ENCODE measurements around the gene GADD45G.

The GADD45G gene

GRCh38 chr9:89628601-89629000 lies 23.8 kb downstream of the GADD45G start:
- H3K9me3 ChIP-seq: no peaks in the 10 kb centered on the region
- H3K4me2 ChIP-seq: no peak overlapping the region
- H3K27me3 ChIP-seq: peaks cover 13% of the 10 kb centered on the region; the same call in 1 of the 2 replicates
- peaks cover 9% of the 10 kb centered on the region; the same call in 1 of the 2 replicates for H3K4me1 ChIP-seq
- no peak overlapping the region for H3K4me3 ChIP-seq
- no peaks in the 10 kb centered on the region for H3K36me3 ChIP-seq
- no peaks in the 10 kb centered on the region for H4K20me1 ChIP-seq
- TF ChIP-seq Cebpa-rat (IDR thresholded peaks at IDR 0.05): no peak
- H3K27ac ChIP-seq: no peak overlapping the region
- no peak overlapping the region for H3K9ac ChIP-seq

GRCh38 chr9:89629081-89629976 lies 24.5 kb downstream of the GADD45G start:
- no peak overlapping the region for H3K9ac ChIP-seq
- no peak overlapping the region for H3K27ac ChIP-seq
- H3K4me2 ChIP-seq: no peak overlapping the region
- H3K4me1 ChIP-seq: peaks cover 2% of the 10 kb centered on the region; the same call in 1 of the 2 replicates
- no peaks in the 10 kb centered on the region for H4K20me1 ChIP-seq
- H3K27me3 ChIP-seq: peaks cover 6% of the 10 kb centered on the region; the same call in 1 of the 2 replicates
- TF ChIP-seq Cebpa-rat (IDR thresholded peaks at IDR 0.05): no peak
- no peaks in the 10 kb centered on the region for H3K36me3 ChIP-seq
- H3K4me3 ChIP-seq: no peak overlapping the region
- H3K9me3 ChIP-seq: no peaks in the 10 kb centered on the region

- H3K27me3 ChIP-seq: no peaks in the 10 kb centered on the region
- H3K27ac ChIP-seq: no peak overlapping the region
- H3K36me3 ChIP-seq: no peaks in the 10 kb centered on the region
- no peak for TF ChIP-seq Cebpa-rat (IDR thresholded peaks at IDR 0.05)
- H3K4me2 ChIP-seq: no peak overlapping the region
- H3K9me3 ChIP-seq: no peaks in the 10 kb centered on the region
- H3K4me3 ChIP-seq: no peak overlapping the region
- no peak overlapping the region for H3K9ac ChIP-seq
- H4K20me1 ChIP-seq: no peaks in the 10 kb centered on the region
- H3K4me1 ChIP-seq: no peaks in the 10 kb centered on the region
These were observed 25.7 kb downstream of the GADD45G start for GRCh38 chr9:89630508-89630907.

GRCh38 chr9:89631384-89631783 lies 26.6 kb downstream of the GADD45G start:
- Histone ChIP-seq H3K9ac (no peak overlapping the region), H3K27ac (no peak overlapping the region), H3K4me2 (no peak overlapping the region), H3K9me3 (no peaks in the 10 kb centered on the region), H3K27me3 (no peaks in the 10 kb centered on the region), H3K4me1 (no peaks in the 10 kb centered on the region), H3K4me3 (no peak overlapping the region), H4K20me1 (no peaks in the 10 kb centered on the region), H3K36me3 (no peaks in the 10 kb centered on the region)
- TF ChIP-seq Cebpa-rat (IDR thresholded peaks at IDR 0.05): no peak

GRCh38 chr9:89632192-89632733 lies 27.5 kb downstream of the GADD45G start:
- Histone ChIP-seq H4K20me1 (no peaks in the 10 kb centered on the region), H3K36me3 (no peaks in the 10 kb centered on the region), H3K27me3 (no peaks in the 10 kb centered on the region), H3K4me2 (no peak overlapping the region), H3K27ac (no peak overlapping the region), H3K9me3 (no peaks in the 10 kb centered on the region), H3K4me3 (no peak overlapping the region), H3K4me1 (no peaks in the 10 kb centered on the region), H3K9ac (no peak overlapping the region)
- no peak for TF ChIP-seq Cebpa-rat (IDR thresholded peaks at IDR 0.05)

GRCh38 chr9:89632736-89633135 lies 27.9 kb downstream of the GADD45G start:
- Histone ChIP-seq H3K27me3 (no peaks in the 10 kb centered on the region), H3K4me2 (no peak overlapping the region), H3K4me3 (no peak overlapping the region), H3K9me3 (no peaks in the 10 kb centered on the region), H3K9ac (no peak overlapping the region), H4K20me1 (no peaks in the 10 kb centered on the region), H3K4me1 (no peaks in the 10 kb centered on the region), H3K36me3 (no peaks in the 10 kb centered on the region), H3K27ac (no peak overlapping the region)
- no peak for TF ChIP-seq Cebpa-rat (IDR thresholded peaks at IDR 0.05)

GRCh38 chr9:89633404-89633803 lies 28.6 kb downstream of the GADD45G start:
- Histone ChIP-seq H3K4me2 (no peak overlapping the region), H4K20me1 (no peaks in the 10 kb centered on the region), H3K4me3 (no peak overlapping the region), H3K27me3 (no peaks in the 10 kb centered on the region), H3K36me3 (no peaks in the 10 kb centered on the region), H3K9me3 (no peaks in the 10 kb centered on the region), H3K4me1 (no peaks in the 10 kb centered on the region), H3K9ac (no peak overlapping the region), H3K27ac (no peak overlapping the region)
- TF ChIP-seq Cebpa-rat (IDR thresholded peaks at IDR 0.05): no peak

- no peaks in the 10 kb centered on the region for H3K36me3 ChIP-seq
- H3K4me2 ChIP-seq: no peak overlapping the region
- H3K9ac ChIP-seq: no peak overlapping the region
- H4K20me1 ChIP-seq: no peaks in the 10 kb centered on the region
- no peak for TF ChIP-seq Cebpa-rat (IDR thresholded peaks at IDR 0.05)
- H3K4me1 ChIP-seq: no peaks in the 10 kb centered on the region
- H3K9me3 ChIP-seq: no peaks in the 10 kb centered on the region
- H3K27ac ChIP-seq: no peak overlapping the region
- H3K27me3 ChIP-seq: no peaks in the 10 kb centered on the region
- no peak overlapping the region for H3K4me3 ChIP-seq
These were observed 29.1 kb downstream of the GADD45G start for GRCh38 chr9:89633920-89634319.

GRCh38 chr9:89634995-89635742 lies 30.4 kb downstream of the GADD45G start:
- no peak overlapping the region for H3K27ac ChIP-seq
- H3K9me3 ChIP-seq: no peaks in the 10 kb centered on the region
- no peak for TF ChIP-seq Cebpa-rat (IDR thresholded peaks at IDR 0.05)
- no peak overlapping the region for H3K4me3 ChIP-seq
- no peaks in the 10 kb centered on the region for H3K36me3 ChIP-seq
- H3K27me3 ChIP-seq: no peaks in the 10 kb centered on the region
- H4K20me1 ChIP-seq: no peaks in the 10 kb centered on the region
- H3K4me2 ChIP-seq: no peak overlapping the region
- H3K9ac ChIP-seq: no peak overlapping the region
- H3K4me1 ChIP-seq: peaks cover 12% of the 10 kb centered on the region

- no peak overlapping the region for H3K9ac ChIP-seq
- no peaks in the 10 kb centered on the region for H3K27me3 ChIP-seq
- H3K36me3 ChIP-seq: no peaks in the 10 kb centered on the region
- H4K20me1 ChIP-seq: no peaks in the 10 kb centered on the region
- H3K4me2 ChIP-seq: no peak overlapping the region
- peaks cover 18% of the 10 kb centered on the region for H3K4me1 ChIP-seq
- no peak overlapping the region for H3K4me3 ChIP-seq
- TF ChIP-seq Cebpa-rat (IDR thresholded peaks at IDR 0.05): no peak
- H3K9me3 ChIP-seq: no peaks in the 10 kb centered on the region
- H3K27ac ChIP-seq: no peak overlapping the region
These were observed 31.0 kb downstream of the GADD45G start for GRCh38 chr9:89635816-89636215.

Data from BLaER1 (cell line).